IMR-90 (cell line): ENCODE data around the gene CHPF2. TPM values are rescaled to one million over a fixed set of nuclear protein-coding genes. Genes with fewer than 3 reads are reported as not detected.
A peak's percentile ranks its signal among the peaks of the same experiment; 100 is the strongest.

Source experiments
- ATAC-seq: fragments of 200-7000 bp; cut with Tn5 transposase; 2 replicates; pipeline ENCODE4 v1.9.1; 2020; ENCODE audit warnings: low read depth, mild to moderate bottlenecking, moderate library complexity
- BruUV-seq: library from RNA; stranded (reverse); fragments of 400-500 nt; replicated peaks from 2 replicates; lab custom pipeline; 2021; lab: Mats Ljungman, UMichigan
- CTCF ChIA-PET: fragments of 300-600 bp; formaldehyde crosslinking; extraction: SDS; loops from one replicate; lab custom pipeline; 2021; ENCODE audit warnings: antibody characterized with exemption; lab: Yijun Ruan, JAX
- POLR2A ChIA-PET: fragments of 300-600 bp; sonication (Branson Sonifier 250); formaldehyde crosslinking; loops from one replicate; lab custom pipeline; 2022; ENCODE audit warnings: antibody characterized with exemption; ENCODE audit not compliant: unreplicated experiment; lab: Charles Lee
- DNase-seq: peaks from one replicate; pipeline ENCODE4 v3.0.0; 2013
- H2AFZ ChIP-seq: replicated peaks from 2 replicates; pipeline ENCODE3; 2013; ENCODE audit warnings: low read length, mild to moderate bottlenecking; ENCODE audit not compliant: poor library complexity
- H2AK5ac ChIP-seq: 2 replicates; pipeline ENCODE4 v1.6.1; 2013; ENCODE audit warnings: low read depth, low read length, inconsistent platforms
- H2AK9ac ChIP-seq: replicated peaks from 2 replicates; pipeline ENCODE3; 2013; ENCODE audit warnings: mild to moderate bottlenecking, low read depth, low read length, moderate library complexity; ENCODE audit not compliant: poor library complexity
- H2BK120ac ChIP-seq: 2 replicates; pipeline ENCODE4 v1.6.1; 2013; ENCODE audit warnings: low read depth, low read length, inconsistent platforms
- H2BK15ac ChIP-seq: 3 replicates; pipeline ENCODE4 v1.6.1; 2013; ENCODE audit warnings: low read depth, low read length, inconsistent platforms
- H2BK20ac ChIP-seq: 2 replicates; pipeline ENCODE4 v1.6.1; 2013; ENCODE audit warnings: low read depth, mild to moderate bottlenecking, inconsistent platforms, low read length, moderate library complexity
- H2BK5ac ChIP-seq: 2 replicates; pipeline ENCODE4 v1.6.1; 2013; ENCODE audit warnings: mild to moderate bottlenecking, low read depth, low read length, inconsistent platforms; ENCODE audit not compliant: poor library complexity, severe bottlenecking
- H3K14ac ChIP-seq: replicated peaks from 2 replicates; pipeline ENCODE4 v1.6.1; 2013; ENCODE audit warnings: low read depth, low read length, inconsistent platforms
- H3K18ac ChIP-seq: 2 replicates; pipeline ENCODE4 v1.6.1; 2013; ENCODE audit warnings: low read depth, low read length, control low read depth
- H3K23ac ChIP-seq: 2 replicates; pipeline ENCODE4 v1.6.1; 2013; ENCODE audit warnings: low read depth, low read length, inconsistent platforms
- H3K27ac ChIP-seq: 2 replicates; pipeline ENCODE4 v1.5.1; 2013; ENCODE audit warnings: mild to moderate bottlenecking, control low read depth, low read length; ENCODE audit not compliant: insufficient read depth
- H3K27me3 ChIP-seq: 2 replicates; pipeline ENCODE4 v1.6.1; 2013; ENCODE audit warnings: low read length; ENCODE audit not compliant: control insufficient read depth, insufficient read depth
- H3K36me3 ChIP-seq: 2 replicates; pipeline ENCODE4 v1.6.1; 2013; ENCODE audit warnings: low read length, mixed read lengths; ENCODE audit not compliant: control insufficient read depth, insufficient read depth
- H3K4ac ChIP-seq: 2 replicates; pipeline ENCODE4 v1.6.1; 2013; ENCODE audit warnings: low read depth, low read length, inconsistent platforms
- H3K4me1 ChIP-seq: 2 replicates; pipeline ENCODE4 v1.6.1; 2013; ENCODE audit warnings: low read length, mixed read lengths; ENCODE audit not compliant: control insufficient read depth, insufficient read depth
- H3K4me2 ChIP-seq: 2 replicates; pipeline ENCODE4 v1.6.1; 2013; ENCODE audit warnings: low read depth, mild to moderate bottlenecking, control low read depth, low read length, moderate library complexity
- H3K4me3 ChIP-seq: 2 replicates; pipeline ENCODE4 v1.5.1; 2013; ENCODE audit warnings: low read depth, mild to moderate bottlenecking, control low read depth, low read length, moderate library complexity; ENCODE audit not compliant: insufficient read depth
- H3K56ac ChIP-seq: 2 replicates; pipeline ENCODE4 v1.6.1; 2013; ENCODE audit warnings: low read length, inconsistent platforms; ENCODE audit not compliant: insufficient read depth; ENCODE audit errors: extremely low read depth
- H3K79me1 ChIP-seq, 2 experiments: 2 replicates each; pipeline ENCODE4 v1.6.1; 2013; ENCODE audit warnings: low read length in 2 of 2, inconsistent platforms in 1 of 2, low read depth in 1 of 2
- H3K9ac ChIP-seq: 2 replicates; pipeline ENCODE4 v1.6.1; 2013; ENCODE audit warnings: low read depth, low read length, control low read depth
- H3K9me1 ChIP-seq: 2 replicates; pipeline ENCODE4 v1.6.1; 2013; ENCODE audit warnings: low read length, inconsistent platforms; ENCODE audit not compliant: insufficient read depth
- H3K9me3 ChIP-seq: 2 replicates; pipeline ENCODE4 v1.6.1; 2013; ENCODE audit warnings: low read length; ENCODE audit not compliant: control insufficient read depth, insufficient read depth
- H4K20me1 ChIP-seq: 2 replicates; pipeline ENCODE4 v1.6.1; 2013; ENCODE audit warnings: low read length, inconsistent platforms; ENCODE audit not compliant: insufficient read depth
- H4K5ac ChIP-seq: 2 replicates; pipeline ENCODE4 v1.6.1; 2013; ENCODE audit warnings: mild to moderate bottlenecking, low read depth, low read length, control low read depth
- H4K8ac ChIP-seq, 2 experiments: 2 replicates each; pipeline ENCODE4 v1.6.1; 2013; ENCODE audit warnings: low read depth in 2 of 2, low read length in 2 of 2, control low read depth in 1 of 2, inconsistent platforms in 1 of 2
- H4K91ac ChIP-seq: 2 replicates; pipeline ENCODE4 v1.6.1; 2013; ENCODE audit warnings: low read depth, low read length, inconsistent platforms; ENCODE audit not compliant: insufficient read depth
- MAZ ChIP-seq: IDR thresholded peaks from 2 replicates; pipeline ENCODE4 v1.6.1; 2012; ENCODE audit warnings: low read depth, mild to moderate bottlenecking, low read length, improper control_type of control experiment, moderate library complexity, borderline replicate concordance
- NFE2L2 ChIP-seq: fragments of 150-350 bp; IDR thresholded peaks from 2 replicates; pipeline ENCODE4 v1.6.1; 2016; ENCODE audit warnings: low read depth, mild to moderate bottlenecking, low read length
- WGBS, 2 experiments: methylation state at CpG; one replicate each; pipeline versions ENCODE4 v1.1.5 to v1.1.7; 2013; ENCODE audit warnings: missing lambda C conversion rate in 2 of 2; ENCODE audit not compliant: insufficient read length in 1 of 2; ENCODE audit errors: extremely low coverage in 2 of 2; 5-methylcytosine and 5-hydroxymethylcytosine counted together
- dilution Hi-C: fragments of 300-500 bp; cut with HindIII; formaldehyde crosslinking; loops from one replicate; pipeline ENCODE4 v1.14.3; 2018; ENCODE audit warnings: low sequenced_read_pairs; ENCODE audit not compliant: unreplicated experiment
- in situ Hi-C: fragments of 300-500 bp; cut with MboI; formaldehyde crosslinking; loops from 3 replicates; pipeline ENCODE4 v1.14.3; 2019; ENCODE audit warnings: low sequenced_read_pairs, inconsistent platforms, mixed read lengths
- intact Hi-C: fragments of 100-400 bp; cut with micrococcal nuclease; formaldehyde crosslinking; loops from 2 replicates; pipeline ENCODE4 v1.10.0; 2022
- polyA plus RNA-seq, 3 experiments: library from polyadenylated mRNA; depleted of rRNA; stranded (reverse); fragments of >200 nt; gene quantifications; 2 replicates each; pipeline ENCODE4 v1.2.3, GENCODE V29; 2012; ENCODE audit warnings: low replicate concordance in 1 of 3
- total RNA-seq: library from RNA; depleted of rRNA; stranded (reverse); fragments of >200 nt; gene quantifications from 2 replicates; pipeline ENCODE4 v1.2.3, GENCODE V29; 2012

Gene CHPF2
- total and polyA plus RNA-seq, 2 of the 4 experiments (the other 2 are of a cell fraction), result 26.2 to 77.0 TPM

GRCh38 chr7:151240942-151241754 is 8.9 kb downstream of the CHPF2 start:
- CTCF ChIA-PET, result no interaction called here
- dilution Hi-C loops, result no loop called here
- POLR2A ChIA-PET, result no interaction called here

More at GRCh38 chr7:151240942-151241754, 8.9 kb downstream of the CHPF2 start:
- intact Hi-C loops, result no loop called here
- DNase-seq (no peak), ATAC-seq (no peak)
- Histone ChIP-seq H3K4me1 (peaks cover 10% of the 10 kb centered on the region; the same call in 1 of the 2 replicates), H3K9me3 (no peaks in the 10 kb centered on the region), H4K20me1 (peaks cover 63% of the 10 kb centered on the region), H2BK15ac (no peak overlapping the region), H3K56ac (no peak overlapping the region), H2AFZ (peak overlapping the region; percentile 49), H3K18ac (no peak overlapping the region), H3K27me3 (no peaks in the 10 kb centered on the region), H3K9me1 (no peaks in the 10 kb centered on the region), H3K36me3 (peaks cover 66% of the 10 kb centered on the region), H3K4me3 (no peak overlapping the region), H3K27ac (no peak overlapping the region), H3K14ac (no peak overlapping the region), H3K23ac (no peak overlapping the region), H3K79me1 (peaks cover 8 to 86% of the 10 kb centered on the region in 2 experiments), H2BK120ac (no peak overlapping the region), H2BK20ac (no peak overlapping the region), H3K4ac (no peak overlapping the region), H4K8ac (no peak overlapping the region), H3K4me2 (no peak overlapping the region), H4K91ac (no peak overlapping the region), H4K5ac (no peak overlapping the region), H2AK9ac (no peak overlapping the region), H3K9ac (no peak overlapping the region), H2AK5ac (no peak overlapping the region), H2BK5ac (no peak overlapping the region)
- whole genome bisulfite sequencing, 2 experiments, result no CpG with 5 or more reads among the region's 7 CpGs
- peak; percentile 86 for TF ChIP-seq NFE2L2
- no peak for TF ChIP-seq MAZ
- TSS peak; percentile 77 for BruUV-seq
- in situ Hi-C loops, result no loop called here
